ENCODE data around the gene MGRN1.

GRCh38 chr16:4678596-4678995 is 54.0 kb downstream of the MGRN1 start:
- no peak for TF ChIP-seq CTCF (IDR thresholded peaks at IDR 0.05)
- TF ChIP-seq POLR2A (IDR thresholded peaks at IDR 0.05) = no peak
- no peak for TF ChIP-seq EP300 (IDR thresholded peaks at IDR 0.05)
